GM18499 (cell line): Measurements from ENCODE around the gene SSR4.

Experiments
- ATAC-seq: cut with Tn5 transposase; IDR thresholded peaks from one replicate; pipeline ENCODE4 v1.9.1; 2021; ENCODE audit warnings: moderate number of reproducible peaks; ENCODE audit not compliant: insufficient read depth, unreplicated experiment

SSR4 gene

GRCh38 chrX:153828308-153828707 lies 33.8 kb downstream of the SSR4 start:
- no peak for ATAC-seq

GRCh38 chrX:153828723-153829548 lies 34.5 kb downstream of the SSR4 start:
- no peak for ATAC-seq

GRCh38 chrX:153829549-153829798 lies 35.0 kb downstream of the SSR4 start:
- no peak for ATAC-seq

GRCh38 chrX:153829799-153830639 lies 35.6 kb downstream of the SSR4 start, which contains the start of gene PDZD4:
PDZD4 (minus strand) TSS chrX:153830544; CDS start chrX:153830298, 246 bp downstream.
- no peak for ATAC-seq

GRCh38 chrX:153830640-153831428 lies 36.4 kb downstream of the SSR4 start:
- no peak for ATAC-seq

- no peak for ATAC-seq
Observed at GRCh38 chrX:153831429-153832150, 37.1 kb downstream of the SSR4 start.

GRCh38 chrX:153832728-153833127 lies 38.3 kb downstream of the SSR4 start:
- ATAC-seq: no peak

- no peak for ATAC-seq
Observed at GRCh38 chrX:153836921-153837320, 42.5 kb downstream of the SSR4 start.

GRCh38 chrX:153844509-153845082 lies 50.1 kb downstream of the SSR4 start:
- ATAC-seq: no peak

GRCh38 chrX:153845195-153845594 lies 50.7 kb downstream of the SSR4 start:
- no peak for ATAC-seq

GRCh38 chrX:153845842-153846241 lies 51.4 kb downstream of the SSR4 start:
- no peak for ATAC-seq
